Measurements from ENCODE around the gene KIAA0232. TPM values are rescaled to one million over a fixed set of nuclear protein-coding genes. Genes with fewer than 3 reads are reported as not detected.

KIAA0232 gene
- total and polyA plus RNA-seq, 2 of the 8 experiments (the other 6 are each of a cell fraction or from before 2014, with no cell fraction given) = 5.6 to 23.3 TPM

DNA sequence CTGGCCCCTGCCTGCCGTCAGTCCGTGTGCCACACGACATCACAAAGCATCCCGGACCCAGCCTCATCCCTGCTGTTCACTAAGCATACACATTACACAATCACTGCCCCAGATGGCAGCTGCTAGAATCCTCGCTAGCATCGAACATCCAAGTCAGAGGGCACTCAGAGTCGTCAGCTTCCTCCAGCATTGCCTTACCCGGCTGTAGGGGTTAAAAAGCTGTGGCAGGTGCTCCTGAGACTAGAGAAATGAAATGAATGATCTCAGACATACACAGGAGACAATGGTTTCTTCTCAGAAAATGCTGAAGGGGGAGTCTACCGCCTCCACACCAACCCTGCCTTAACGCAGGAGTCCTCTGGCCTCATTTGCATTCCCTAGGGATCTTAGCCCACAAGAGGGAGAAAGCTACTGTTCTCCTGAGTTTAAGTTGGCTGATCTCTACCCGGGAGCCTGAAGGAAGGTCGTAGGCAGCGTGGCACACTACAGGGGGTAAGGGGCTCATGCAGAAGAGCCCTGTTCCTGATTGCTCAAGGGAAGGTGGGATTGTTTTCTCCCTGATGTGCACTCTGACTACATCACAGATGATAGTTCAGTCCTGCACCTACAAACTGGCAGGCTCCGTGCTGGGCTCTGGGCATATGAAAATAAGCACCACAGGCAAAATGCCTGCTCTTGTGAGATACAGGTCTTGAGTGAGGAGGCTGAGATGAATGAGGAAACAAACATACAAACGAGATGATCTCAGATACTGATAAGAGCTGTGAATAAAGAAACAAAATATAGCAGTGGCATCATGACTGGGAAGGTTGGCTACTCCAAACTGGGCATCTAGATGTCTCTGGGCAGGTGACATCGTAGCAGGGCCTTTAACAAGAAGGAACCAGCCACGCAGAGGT, 2.6 kb upstream of the KIAA0232 start (continued):
- no peak for TF ChIP-seq FOSL1 (IDR thresholded peaks at IDR 0.05; ENCODE audit: insufficient read depth, low read depth, low read length)

Data from H1 (cell line).